Measurements from ENCODE around the gene PPP2R5C. TPM values are rescaled to one million over a fixed set of nuclear protein-coding genes. Genes with fewer than 3 reads are reported as not detected.
"Not testable (repeated sequence)": the region's sequence is repeated elsewhere in the genome, so short reads cannot be mapped to it uniquely, and the experiment has no call there.

PPP2R5C gene
- polyA plus RNA-seq, 3 donors, result 61.9 to 72.5 (median 64.0) TPM

DNA sequence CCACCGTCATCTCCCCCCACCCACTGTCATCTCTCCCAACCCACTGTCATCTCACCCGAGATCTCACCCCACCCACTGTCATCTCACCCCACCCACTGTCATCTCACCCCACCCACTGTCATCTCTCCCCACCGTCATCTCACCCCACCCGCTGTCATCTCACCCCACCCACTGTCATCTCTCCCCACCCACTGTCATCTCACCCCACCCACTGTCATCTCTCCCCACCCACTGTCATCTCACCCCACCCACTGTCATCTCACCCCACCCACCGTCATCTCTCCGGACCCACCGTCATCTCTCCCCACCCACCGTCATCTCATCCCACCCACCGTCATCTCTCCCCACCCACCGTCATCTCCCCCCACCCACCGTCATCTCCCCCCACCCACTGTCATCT lies 48.4 kb upstream of the PPP2R5C start:
- intact Hi-C loops (cut with micrococcal nuclease); DNase-seq: not testable (repeated sequence)

DNA sequence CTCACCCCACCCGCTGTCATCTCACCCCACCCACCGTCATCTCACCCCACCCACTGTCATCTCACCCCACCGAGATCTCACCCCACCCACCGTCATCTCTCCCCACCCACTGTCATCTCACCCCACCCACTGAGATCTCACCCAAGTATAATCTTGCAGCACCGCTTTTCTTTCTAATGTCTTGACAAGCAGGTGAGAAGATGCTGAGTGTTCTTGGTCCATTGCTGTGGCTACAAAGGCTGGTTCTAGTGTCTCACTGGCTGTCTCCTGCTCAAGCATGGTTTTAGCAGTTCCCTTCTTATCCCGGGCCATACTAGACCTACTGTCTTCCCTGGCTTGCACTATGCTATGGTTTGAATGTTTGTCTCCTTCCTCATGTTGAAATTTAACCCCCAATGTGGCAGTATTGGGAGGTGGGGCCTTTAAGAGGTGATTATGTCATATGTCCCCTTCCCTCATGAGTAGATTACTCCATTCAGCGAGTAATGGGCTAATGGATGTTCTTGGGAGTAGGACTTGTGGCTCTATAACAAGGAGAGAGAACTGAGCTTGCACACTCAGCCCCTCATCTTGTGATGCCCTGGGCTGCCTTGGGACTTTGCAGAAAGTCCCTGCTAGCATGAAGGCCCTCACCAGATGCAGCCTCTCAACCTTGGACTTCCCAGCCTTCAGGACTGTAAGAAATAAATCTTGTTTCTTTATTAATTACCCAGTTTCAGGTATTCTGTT lies 47.7 kb upstream of the PPP2R5C start:
- H3K9ac ChIP-seq (ENCODE audit: insufficient read depth, low read length, poor library complexity, severe bottlenecking), result no peak overlapping the region
- peaks cover 0 to 7% of the 10 kb centered on the region in 2 donors for H3K4me1 ChIP-seq (ENCODE audit: control insufficient read depth in 1 of 2, insufficient read depth in 2 of 2, low read length in 2 of 2)
- intact Hi-C loops (cut with micrococcal nuclease), result no loop called here
- no peaks in the 10 kb centered on the region for H3K36me3 ChIP-seq (replicated peaks in 1 of 2; ENCODE audit: control insufficient read depth in 1 of 2, insufficient read depth in 2 of 2, low read length in 2 of 2)
- no peak overlapping the region for H2AFZ ChIP-seq (ENCODE audit: insufficient read depth, low read depth, low read length, poor library complexity, severe bottlenecking)
- peaks cover 22 to 44% (median 35%) of the 10 kb centered on the region in 3 donors for H3K27me3 Mint-ChIP-seq (ENCODE audit: low read depth in 3 of 3)
- no CpG with 5 or more reads among the region's 7 CpGs for WGBS (ENCODE audit: insufficient coverage)
- no peaks in the 10 kb centered on the region for H3K79me2 ChIP-seq (ENCODE audit: insufficient read depth, low read length)
- H3K36me3 Mint-ChIP-seq, result no peaks in the 10 kb centered on the region
- H3K9me3 Mint-ChIP-seq, result peaks cover 3 to 16% (median 9%) of the 10 kb centered on the region in 7 donors
- peaks cover 7 to 10% of the 10 kb centered on the region in 2 donors for H3K9me3 ChIP-seq (replicated peaks in 1 of 2; ENCODE audit: control insufficient read depth in 1 of 2, insufficient read depth in 1 of 2, low read length in 2 of 2)
- no peak overlapping the region for H3K4me3 ChIP-seq (replicated peaks in 1 of 3; ENCODE audit: low read depth in 2 of 3, low read length in 3 of 3)
- no peak overlapping the region for H3K4me2 ChIP-seq (replicated peaks; ENCODE audit: extremely low read depth, low read length, poor library complexity, severe bottlenecking)
- H3K4me3 Mint-ChIP-seq, result no peak overlapping the region
- H4K20me1 ChIP-seq (ENCODE audit: insufficient read depth, low read length), result no peaks in the 10 kb centered on the region
- TF ChIP-seq, protein P1, sequence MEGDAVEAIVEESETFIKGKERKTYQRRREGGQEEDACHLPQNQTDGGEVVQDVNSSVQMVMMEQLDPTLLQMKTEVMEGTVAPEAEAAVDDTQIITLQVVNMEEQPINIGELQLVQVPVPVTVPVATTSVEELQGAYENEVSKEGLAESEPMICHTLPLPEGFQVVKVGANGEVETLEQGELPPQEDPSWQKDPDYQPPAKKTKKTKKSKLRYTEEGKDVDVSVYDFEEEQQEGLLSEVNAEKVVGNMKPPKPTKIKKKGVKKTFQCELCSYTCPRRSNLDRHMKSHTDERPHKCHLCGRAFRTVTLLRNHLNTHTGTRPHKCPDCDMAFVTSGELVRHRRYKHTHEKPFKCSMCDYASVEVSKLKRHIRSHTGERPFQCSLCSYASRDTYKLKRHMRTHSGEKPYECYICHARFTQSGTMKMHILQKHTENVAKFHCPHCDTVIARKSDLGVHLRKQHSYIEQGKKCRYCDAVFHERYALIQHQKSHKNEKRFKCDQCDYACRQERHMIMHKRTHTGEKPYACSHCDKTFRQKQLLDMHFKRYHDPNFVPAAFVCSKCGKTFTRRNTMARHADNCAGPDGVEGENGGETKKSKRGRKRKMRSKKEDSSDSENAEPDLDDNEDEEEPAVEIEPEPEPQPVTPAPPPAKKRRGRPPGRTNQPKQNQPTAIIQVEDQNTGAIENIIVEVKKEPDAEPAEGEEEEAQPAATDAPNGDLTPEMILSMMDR (IDR thresholded peaks at IDR 0.05), result no peak
- no peak for DNase-seq
- H3K27ac Mint-ChIP-seq, result no peak overlapping the region
- H3K4me1 Mint-ChIP-seq, result peaks cover 7% of the 10 kb centered on the region
- no peak overlapping the region for H3K27ac ChIP-seq (ENCODE audit: low read depth in 1 of 2, low read length in 2 of 2)
- H3K27me3 ChIP-seq (ENCODE audit: control insufficient read depth in 2 of 2, insufficient read depth in 2 of 2, low read length in 2 of 2), result peaks cover 0 to 14% of the 10 kb centered on the region in 2 donors

More for the DNA sequence above, 48.4 kb upstream of the PPP2R5C start:
- not testable (repeated sequence) for H3K4me2 ChIP-seq (replicated peaks; ENCODE audit: extremely low read depth, low read length, poor library complexity, severe bottlenecking); H3K4me1 Mint-ChIP-seq; H3K4me1 ChIP-seq (ENCODE audit: control insufficient read depth in 1 of 2, insufficient read depth in 2 of 2, low read length in 2 of 2); H2AFZ ChIP-seq (ENCODE audit: insufficient read depth, low read depth, low read length, poor library complexity, severe bottlenecking); H3K27ac ChIP-seq (ENCODE audit: low read depth in 1 of 2, low read length in 2 of 2); H3K4me3 ChIP-seq (replicated peaks in 1 of 3; ENCODE audit: low read depth in 2 of 3, low read length in 3 of 3); H4K20me1 ChIP-seq (ENCODE audit: insufficient read depth, low read length); H3K36me3 ChIP-seq (replicated peaks in 1 of 2; ENCODE audit: control insufficient read depth in 1 of 2, insufficient read depth in 2 of 2, low read length in 2 of 2); H3K36me3 Mint-ChIP-seq; H3K79me2 ChIP-seq (ENCODE audit: insufficient read depth, low read length); H3K9ac ChIP-seq (ENCODE audit: insufficient read depth, low read length, poor library complexity, severe bottlenecking); H3K27ac Mint-ChIP-seq; H3K4me3 Mint-ChIP-seq
- peaks cover 0 to 12% of the 10 kb centered on the region in 2 donors for H3K27me3 ChIP-seq (ENCODE audit: control insufficient read depth in 2 of 2, insufficient read depth in 2 of 2, low read length in 2 of 2)
- Mint-ChIP-seq H3K9me3 (peaks cover 3 to 16% (median 9%) of the 10 kb centered on the region in 7 donors), H3K27me3 (ENCODE audit: low read depth in 3 of 3) (peaks cover 20 to 43% (median 34%) of the 10 kb centered on the region in 3 donors)
- peaks cover 7 to 10% of the 10 kb centered on the region in 2 donors for H3K9me3 ChIP-seq (replicated peaks in 1 of 2; ENCODE audit: control insufficient read depth in 1 of 2, insufficient read depth in 1 of 2, low read length in 2 of 2)
- 100% methylated on average over 1 of the region's 11 CpGs for WGBS (ENCODE audit: insufficient coverage)

All from CD14-positive monocyte (primary cell).